ENCODE results near the gene IREB2.

- TF ChIP-seq CTCF (IDR thresholded peaks at IDR 0.05) (no peak), POLR2A (IDR thresholded peaks at IDR 0.05) (no peak)
Measured at GRCh38 chr15:78481917-78482316, 43.9 kb downstream of the IREB2 start.

All from ovary (tissue), 3 donors.